Progenitor cell of endocrine pancreas (in vitro differentiated cells): Measurements from ENCODE around the gene C3orf38. TPM values are rescaled to one million over a fixed set of nuclear protein-coding genes. Genes with fewer than 3 reads are reported as not detected.

Experiments
- DNase-seq: peaks from one replicate; pipeline ENCODE4 v3.0.0; 2021; ENCODE audit warnings: low spot score; ENCODE audit not compliant: unreplicated experiment
- H3K27ac Mint-ChIP-seq: 2 replicates; pipeline ENCODE4 v1.8.0; 2021; ENCODE audit warnings: mild to moderate bottlenecking, moderate library complexity, mixed read lengths
- H3K27me3 Mint-ChIP-seq: 2 replicates; pipeline ENCODE4 v1.8.0; 2021; ENCODE audit warnings: mixed read lengths
- H3K36me3 Mint-ChIP-seq: 2 replicates; pipeline ENCODE4 v1.8.0; 2022; ENCODE audit warnings: mixed read lengths; ENCODE audit not compliant: insufficient read depth
- H3K4me1 Mint-ChIP-seq: 2 replicates; pipeline ENCODE4 v1.8.0; 2021; ENCODE audit warnings: low read depth, mixed read lengths
- H3K4me3 Mint-ChIP-seq: 2 replicates; pipeline ENCODE4 v1.8.0; 2021; ENCODE audit warnings: low read depth, mild to moderate bottlenecking, moderate library complexity, mixed read lengths
- H3K9me3 Mint-ChIP-seq: 2 replicates; pipeline ENCODE4 v1.8.0; 2021; ENCODE audit warnings: low read depth, mixed read lengths
- long read RNA-seq: library from polyadenylated mRNA; unstranded; transcript quantifications from one replicate; pipeline ENCODE4 v2.0.0, GENCODE V29; 2020
- total RNA-seq: library from RNA; stranded (reverse); gene quantifications from 2 replicates; pipeline ENCODE4 v1.2.1, GENCODE V29; 2021
- TF ChIP-seq, protein P1 (sequence below): fragments of 200-600 bp; sonication (generic); IDR thresholded peaks from one replicate; pipeline ENCODE4 v1.5.0; 2021; ENCODE audit warnings: antibody characterized with exemption, mild to moderate bottlenecking; ENCODE audit not compliant: unreplicated experiment

The C3orf38 gene
- total RNA-seq = 30.7 and 35.4 TPM in 2 replicates
- long read RNA-seq, transcript C3orf38-201 (3 exons, 2,633 nt) = major isoform, 177 of 233 reads
- long read RNA-seq, partial matches to known transcripts = 4 of 233 reads
- long read RNA-seq, other reads (novel, unspliced or antisense) = 50 of 233 reads

DNA sequence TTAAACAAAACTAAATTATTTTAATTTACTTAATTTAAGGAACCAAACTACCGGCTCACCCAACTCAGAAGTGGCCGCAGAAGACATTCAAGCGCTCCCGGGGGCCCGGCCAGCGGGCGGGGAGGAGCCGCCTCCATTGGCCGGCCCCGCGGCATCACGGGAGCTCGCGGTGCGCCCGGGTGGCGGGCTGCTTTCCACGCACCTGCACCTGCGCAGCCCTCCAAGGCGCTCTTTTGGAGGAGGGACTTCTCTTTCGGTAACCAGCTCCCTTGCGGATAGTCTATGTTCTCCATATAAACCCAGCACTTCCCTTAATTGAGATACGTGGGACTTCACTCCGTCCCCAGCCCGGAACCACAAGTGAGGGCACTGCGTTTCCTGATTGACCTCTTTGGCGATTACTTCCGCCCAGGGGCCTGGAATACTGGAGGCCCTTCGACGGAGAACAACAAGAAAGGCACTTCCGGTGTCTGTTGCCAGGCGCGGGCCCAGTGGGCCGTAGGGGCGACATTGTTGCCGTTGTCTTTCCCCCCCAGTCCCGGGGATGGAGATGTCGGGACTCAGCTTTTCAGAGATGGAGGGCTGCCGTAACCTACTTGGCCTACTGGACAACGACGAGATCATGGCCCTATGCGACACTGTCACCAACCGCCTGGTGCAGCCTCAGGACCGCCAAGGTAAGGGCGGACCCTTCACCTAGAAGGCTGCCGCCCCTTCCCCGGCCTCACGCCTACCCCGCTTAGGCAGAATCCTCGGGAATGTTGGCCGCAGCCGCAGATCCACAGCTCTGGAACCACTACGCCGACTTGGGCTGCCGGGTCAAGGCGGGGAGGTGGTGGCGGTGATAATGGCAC is at the start of gene C3orf38:
C3orf38 (plus strand) TSS at position 451 of the 854 bp plus-strand sequence; CDS start at position 545, 94 bp downstream.
- DNase-seq = peak; percentile 60
- H3K9me3 Mint-ChIP-seq = no peaks in the 10 kb centered on the region
- TF ChIP-seq, protein P1, sequence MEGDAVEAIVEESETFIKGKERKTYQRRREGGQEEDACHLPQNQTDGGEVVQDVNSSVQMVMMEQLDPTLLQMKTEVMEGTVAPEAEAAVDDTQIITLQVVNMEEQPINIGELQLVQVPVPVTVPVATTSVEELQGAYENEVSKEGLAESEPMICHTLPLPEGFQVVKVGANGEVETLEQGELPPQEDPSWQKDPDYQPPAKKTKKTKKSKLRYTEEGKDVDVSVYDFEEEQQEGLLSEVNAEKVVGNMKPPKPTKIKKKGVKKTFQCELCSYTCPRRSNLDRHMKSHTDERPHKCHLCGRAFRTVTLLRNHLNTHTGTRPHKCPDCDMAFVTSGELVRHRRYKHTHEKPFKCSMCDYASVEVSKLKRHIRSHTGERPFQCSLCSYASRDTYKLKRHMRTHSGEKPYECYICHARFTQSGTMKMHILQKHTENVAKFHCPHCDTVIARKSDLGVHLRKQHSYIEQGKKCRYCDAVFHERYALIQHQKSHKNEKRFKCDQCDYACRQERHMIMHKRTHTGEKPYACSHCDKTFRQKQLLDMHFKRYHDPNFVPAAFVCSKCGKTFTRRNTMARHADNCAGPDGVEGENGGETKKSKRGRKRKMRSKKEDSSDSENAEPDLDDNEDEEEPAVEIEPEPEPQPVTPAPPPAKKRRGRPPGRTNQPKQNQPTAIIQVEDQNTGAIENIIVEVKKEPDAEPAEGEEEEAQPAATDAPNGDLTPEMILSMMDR = no peak
- H3K27me3 Mint-ChIP-seq = no peaks in the 10 kb centered on the region
- peak within 1 kb of the TSS; percentile 99 for H3K27ac Mint-ChIP-seq
- H3K4me3 Mint-ChIP-seq = peak within 1 kb of the TSS; percentile 97
- peaks cover 24% of the 10 kb centered on the region for H3K4me1 Mint-ChIP-seq
- peaks cover 8% of the 10 kb centered on the region for H3K36me3 Mint-ChIP-seq

DNA sequence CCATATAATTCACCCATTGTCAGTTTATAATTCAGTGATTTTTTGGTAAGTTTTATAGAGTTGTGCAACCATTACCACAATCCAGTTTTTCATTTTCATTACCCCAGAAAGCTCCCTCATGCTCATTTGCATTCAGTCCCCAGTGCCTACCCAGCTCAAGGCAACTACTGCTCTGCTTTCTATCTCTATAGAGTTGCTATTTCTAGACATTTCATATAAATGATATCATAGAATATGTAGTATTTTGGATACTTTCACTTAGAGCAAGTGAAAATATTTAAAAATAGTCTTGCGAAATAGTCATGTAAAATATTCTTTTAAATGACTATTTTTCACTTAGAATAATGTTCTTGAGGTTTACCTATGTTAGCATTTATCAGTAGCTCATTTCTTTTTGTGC is 48.6 kb upstream of the C3orf38 start:
- H3K9me3 Mint-ChIP-seq = peaks cover 23% of the 10 kb centered on the region
- H3K27me3 Mint-ChIP-seq = no peaks in the 10 kb centered on the region
- no peak overlapping the region for H3K4me3 Mint-ChIP-seq
- peaks cover 3% of the 10 kb centered on the region for H3K4me1 Mint-ChIP-seq
- DNase-seq = no peak
- H3K36me3 Mint-ChIP-seq = peaks cover 42% of the 10 kb centered on the region
- H3K27ac Mint-ChIP-seq = no peak overlapping the region
- TF ChIP-seq, protein P1 = no peak

DNA sequence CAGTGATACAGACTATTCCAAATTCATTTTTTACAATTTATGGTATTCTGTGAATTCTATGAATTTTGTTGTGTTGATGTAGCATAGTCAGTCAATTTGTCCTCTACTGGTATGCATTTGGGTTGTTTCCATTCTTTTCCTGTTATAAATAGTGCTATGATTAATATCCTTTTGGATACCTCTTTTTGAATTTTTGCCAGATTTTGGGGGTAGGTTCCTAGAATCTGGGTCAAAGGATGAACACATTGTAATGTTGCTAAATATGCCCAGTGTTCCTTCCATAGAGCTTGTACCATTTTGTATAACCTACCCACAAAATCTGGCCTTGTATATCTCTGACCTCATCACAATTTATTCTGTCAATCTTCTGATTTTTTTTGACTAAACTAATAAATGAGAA is 44.4 kb upstream of the C3orf38 start:
- Mint-ChIP-seq H3K36me3 (peaks cover 16% of the 10 kb centered on the region), H3K27ac (no peak overlapping the region), H3K9me3 (peaks cover 6% of the 10 kb centered on the region), H3K27me3 (no peaks in the 10 kb centered on the region), H3K4me3 (no peak overlapping the region), H3K4me1 (peaks cover 1% of the 10 kb centered on the region)
- TF ChIP-seq, protein P1 = no peak
- no peak for DNase-seq

DNA sequence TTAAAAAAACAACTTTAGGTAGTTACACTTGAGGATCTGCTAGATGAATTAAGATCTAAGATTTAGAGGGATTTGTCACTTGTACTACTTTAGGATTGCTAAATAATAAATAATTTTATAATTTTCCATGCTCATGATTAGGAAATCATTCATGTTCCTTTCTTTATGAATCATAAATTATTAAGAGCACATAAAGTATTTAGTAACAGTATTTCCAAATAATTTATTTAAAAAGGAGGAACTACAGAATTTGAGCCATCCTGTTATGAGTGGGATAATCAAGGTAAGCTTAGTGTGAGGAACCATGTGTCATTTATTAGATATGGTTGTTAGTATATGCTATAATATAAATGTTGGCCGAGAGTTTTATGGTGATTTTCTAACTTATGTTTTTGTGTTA is 37.5 kb upstream of the C3orf38 start:
- Mint-ChIP-seq H3K4me1 (no peaks in the 10 kb centered on the region), H3K9me3 (no peaks in the 10 kb centered on the region), H3K27ac (no peak overlapping the region)

More for the DNA sequence above, 37.5 kb upstream of the C3orf38 start:
- Mint-ChIP-seq H3K4me3 (no peak overlapping the region), H3K36me3 (peaks cover 1% of the 10 kb centered on the region), H3K27me3 (no peaks in the 10 kb centered on the region)
- TF ChIP-seq, protein P1 = no peak
- no peak for DNase-seq
